Left kidney (tissue), 2 donors: ENCODE data around the gene UPF1. TPM values are rescaled to one million over a fixed set of nuclear protein-coding genes. Genes with fewer than 3 reads are reported as not detected.

Experiments
- DNase-seq: peaks from one replicate; pipeline ENCODE4 v3.0.0-alpha.2; 2013
- polyA plus RNA-seq: library from polyadenylated mRNA; unstranded; fragments of 120-200 nt; gene quantifications from one replicate; pipeline ENCODE4 v1.2.1, GENCODE V29; 2013; ENCODE audit not compliant: insufficient read length

Gene UPF1
- polyA plus RNA-seq, 1 donor: 49.1 TPM

- DNase-seq: no peak
Observed at GRCh38 chr19:18870531-18871172, 38.9 kb downstream of the UPF1 start.

DNA sequence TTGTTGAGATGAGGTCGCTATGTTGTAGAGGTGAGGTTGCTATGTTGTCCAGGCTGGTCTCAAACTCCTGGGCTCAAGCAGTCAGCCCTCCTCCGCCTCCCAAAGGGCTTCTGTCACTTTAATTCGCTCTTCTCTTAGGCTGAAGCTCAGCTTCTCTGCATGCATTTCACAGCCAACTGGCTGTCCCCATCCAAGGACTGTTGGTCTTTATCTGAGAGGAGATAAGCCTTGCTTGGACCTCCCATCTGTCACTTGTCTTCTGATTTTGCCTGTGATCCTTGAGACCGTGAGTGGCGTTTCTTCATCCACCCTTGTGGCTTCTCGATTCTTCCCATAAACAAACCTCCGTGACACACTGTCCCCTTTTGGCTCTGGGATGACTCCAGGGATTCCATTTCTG is 39.8 kb downstream of the UPF1 start:
- DNase-seq: no peak

GRCh38 chr19:18875726-18876125 is 44.0 kb downstream of the UPF1 start:
- DNase-seq: no peak

GRCh38 chr19:18876865-18877264 is 45.1 kb downstream of the UPF1 start:
- DNase-seq: no peak

GRCh38 chr19:18878058-18878797 is 46.5 kb downstream of the UPF1 start:
- DNase-seq: no peak

DNA sequence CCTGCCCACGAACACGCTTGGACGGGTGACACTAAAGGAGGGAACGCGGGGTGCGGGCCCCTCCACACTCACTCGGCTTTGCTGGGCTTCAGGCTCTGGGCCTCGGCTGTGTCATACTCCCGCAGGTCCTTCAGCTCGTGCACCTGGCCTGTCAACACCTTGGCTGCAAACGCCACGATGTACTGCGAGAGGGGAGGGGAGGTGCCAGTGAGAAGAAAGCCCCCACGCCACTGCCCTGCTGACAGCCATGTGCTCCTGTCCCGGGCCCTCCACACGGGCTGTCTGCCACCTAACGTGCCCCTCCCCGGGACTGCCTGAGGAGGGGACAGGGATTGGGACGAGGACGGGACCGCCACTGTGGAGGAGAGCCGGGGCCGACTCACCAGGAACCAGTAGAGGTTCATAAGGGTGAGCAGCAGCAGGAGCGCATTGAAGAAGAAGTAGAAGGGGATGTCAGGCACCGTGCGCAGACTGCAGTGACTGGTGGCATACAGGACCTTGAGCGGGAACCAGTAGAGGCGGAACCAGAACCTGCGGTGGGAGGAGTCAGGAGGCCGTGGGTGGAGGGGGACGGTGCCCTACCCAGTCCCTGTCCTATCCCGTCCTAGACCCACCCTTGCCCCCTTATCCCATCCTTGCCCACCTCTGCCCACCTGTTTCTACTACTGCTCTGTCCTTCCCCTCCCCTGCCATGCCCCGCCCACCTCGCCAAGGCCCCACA is 47.3 kb downstream of the UPF1 start:
- no peak for DNase-seq

DNA sequence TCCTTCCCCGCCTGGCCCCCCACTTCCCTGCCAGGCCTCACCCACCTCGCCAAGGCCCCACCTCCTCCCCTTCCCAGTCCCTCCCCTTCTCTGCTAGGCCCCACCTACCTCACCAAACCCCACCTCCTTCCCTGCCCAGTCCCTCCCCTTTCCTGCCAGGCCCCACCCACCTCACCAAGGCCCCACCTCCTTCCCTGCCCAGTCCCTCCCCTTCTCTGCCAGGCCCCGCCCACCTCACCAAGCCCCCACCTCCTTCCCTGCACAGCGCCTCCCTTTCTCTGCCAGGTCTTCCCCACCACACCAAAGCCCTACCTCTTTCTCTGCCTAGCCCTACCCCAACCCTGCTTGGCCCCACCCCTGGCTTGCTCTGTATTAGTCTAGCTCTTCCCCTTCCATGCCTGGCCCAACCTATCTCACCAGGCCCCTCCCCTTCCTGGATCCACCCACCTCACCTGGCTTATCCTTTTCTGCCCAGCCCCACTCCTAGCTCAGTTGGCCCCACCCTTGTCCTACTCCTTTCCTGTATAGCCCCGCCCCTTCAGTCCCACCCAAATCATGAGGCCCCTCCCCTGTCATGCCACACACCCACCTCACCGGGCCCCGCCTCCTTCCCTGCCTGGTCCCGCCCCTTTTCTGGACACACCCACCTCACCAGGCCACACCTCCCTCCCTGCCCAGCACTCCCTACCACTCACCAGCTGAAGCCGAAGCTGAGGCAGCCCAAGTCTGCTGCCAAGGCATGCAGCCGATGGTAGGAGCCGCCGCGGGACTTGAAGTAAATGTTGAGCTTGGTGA is 48.0 kb downstream of the UPF1 start:
- no peak for DNase-seq

DNA sequence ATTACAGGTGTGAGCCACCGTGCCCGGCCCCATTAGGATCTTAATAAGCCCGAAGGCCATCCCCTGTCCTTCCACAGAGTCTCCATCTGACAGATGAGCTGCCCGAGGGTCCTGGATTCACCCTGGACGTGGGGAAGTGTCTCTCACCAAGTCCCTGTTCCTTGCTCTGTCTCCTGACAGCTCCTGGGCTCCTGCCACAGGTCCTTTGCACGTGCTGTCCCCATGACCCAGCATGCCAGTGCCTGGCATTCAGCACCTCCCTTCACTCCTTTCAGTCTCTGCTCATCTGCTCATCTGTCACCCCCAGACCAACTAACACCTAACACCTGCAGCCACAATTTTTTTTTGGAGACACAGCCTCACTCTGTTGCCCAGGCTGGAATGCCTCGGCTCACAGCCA is 49.7 kb downstream of the UPF1 start:
- no peak for DNase-seq

- no peak for DNase-seq
Observed at GRCh38 chr19:18883526-18884304, 52.0 kb downstream of the UPF1 start.

DNA sequence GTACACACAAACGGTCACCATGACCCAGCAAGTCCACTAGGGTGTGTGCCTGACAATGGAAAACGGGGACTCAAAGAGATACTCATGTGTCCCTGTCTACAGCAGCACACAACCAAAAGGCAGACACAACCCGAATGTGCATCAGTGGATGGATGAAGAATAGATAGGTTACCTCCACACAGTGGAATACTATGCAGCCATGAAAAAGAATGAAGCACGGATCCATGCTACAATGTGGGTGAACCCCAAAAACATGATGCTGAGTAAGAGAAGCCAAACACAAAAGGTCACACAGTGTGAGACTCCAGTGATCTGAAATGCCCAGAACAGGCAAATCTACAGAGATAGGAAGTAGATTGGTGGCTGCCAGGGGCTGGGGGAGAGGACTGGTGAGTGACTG is 55.2 kb downstream of the UPF1 start:
- no peak for DNase-seq

DNA sequence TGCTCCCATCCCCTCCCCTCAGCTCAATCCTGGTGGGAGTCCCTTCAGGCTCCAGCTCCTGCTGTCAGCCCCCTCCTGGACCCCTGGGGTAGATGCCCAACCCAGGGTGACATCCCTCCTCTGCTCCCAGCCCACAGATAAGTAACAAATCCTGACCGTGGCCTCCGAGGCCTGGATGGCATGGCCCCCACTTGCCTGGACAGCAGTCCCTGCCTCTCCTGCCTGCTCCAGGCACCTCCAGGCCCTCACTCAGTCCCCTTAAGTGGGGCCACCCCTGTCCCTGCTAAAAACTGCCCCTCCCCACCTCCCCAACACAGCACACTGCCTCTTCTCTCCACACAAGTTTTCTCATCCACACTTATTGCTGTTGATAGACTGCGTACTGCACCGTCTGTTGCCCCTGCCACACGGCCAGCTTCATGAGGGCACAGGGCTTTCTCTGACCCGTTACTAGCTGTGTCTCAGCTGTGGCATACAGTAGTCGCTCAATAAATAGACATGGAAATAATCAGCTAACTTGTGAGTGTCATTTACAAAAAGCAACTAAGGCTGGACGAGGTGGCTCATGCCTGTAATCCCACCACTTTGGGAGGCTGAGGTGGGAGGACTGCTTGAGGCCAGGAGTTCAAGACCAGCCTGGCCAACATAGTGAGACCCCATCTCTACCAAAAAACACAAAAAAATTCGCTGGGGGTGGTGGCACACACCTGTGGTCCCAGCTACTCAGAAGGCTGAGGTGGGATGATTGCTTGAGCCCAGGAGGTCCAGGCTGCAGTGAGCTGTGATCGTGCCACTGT is 58.4 kb downstream of the UPF1 start:
- DNase-seq: no peak

- no peak for DNase-seq
Observed at GRCh38 chr19:18893587-18894253, 62.0 kb downstream of the UPF1 start.

- DNase-seq: no peak
Observed at GRCh38 chr19:18894254-18895037, 62.7 kb downstream of the UPF1 start.

DNA sequence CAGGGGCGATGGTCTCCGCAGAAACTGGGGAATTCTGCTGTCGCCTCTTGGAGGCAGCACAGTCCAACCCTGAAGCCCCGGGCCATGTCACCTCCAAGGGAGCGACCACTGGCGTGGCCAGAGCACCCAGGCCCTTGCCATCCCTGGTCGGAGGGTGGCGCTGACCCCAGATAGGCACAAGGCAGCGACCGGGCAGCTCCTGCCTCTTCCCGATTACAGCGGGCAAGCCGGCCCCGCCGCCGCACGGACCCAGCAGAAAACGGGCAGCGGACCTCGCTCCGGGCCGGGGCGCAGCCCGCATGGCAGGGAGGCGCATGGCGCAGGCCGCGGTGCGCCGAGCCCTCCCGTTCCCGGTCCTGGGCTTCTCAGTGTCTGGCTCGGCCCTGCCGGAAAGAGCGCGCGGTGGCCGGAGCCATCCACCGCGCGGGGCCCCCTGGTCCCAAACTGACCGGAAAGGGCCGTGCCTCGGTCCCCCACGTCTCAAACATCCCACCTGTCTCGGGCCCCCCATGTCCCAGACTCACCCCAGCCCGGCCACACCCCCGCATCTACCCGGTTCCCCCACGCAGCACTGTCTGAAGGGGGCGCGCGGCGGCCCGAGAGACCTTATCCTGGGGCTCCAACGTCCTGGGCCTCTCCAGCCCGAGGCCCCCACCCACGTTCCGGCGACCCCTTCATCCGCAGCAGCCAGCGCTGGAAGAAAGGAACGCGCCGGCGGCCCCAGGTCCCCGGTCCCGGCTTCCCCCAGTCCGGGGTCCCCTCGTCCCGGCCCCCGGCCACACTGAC is 63.5 kb downstream of the UPF1 start:
- no peak for DNase-seq

GRCh38 chr19:18895824-18896341 is 64.1 kb downstream of the UPF1 start, which contains the start of gene CERS1:
TSS of gene CERS1 (minus strand) at chr19:18896158. CDS start at chr19:18896072, 86 bp downstream.
- DNase-seq: no peak

DNA sequence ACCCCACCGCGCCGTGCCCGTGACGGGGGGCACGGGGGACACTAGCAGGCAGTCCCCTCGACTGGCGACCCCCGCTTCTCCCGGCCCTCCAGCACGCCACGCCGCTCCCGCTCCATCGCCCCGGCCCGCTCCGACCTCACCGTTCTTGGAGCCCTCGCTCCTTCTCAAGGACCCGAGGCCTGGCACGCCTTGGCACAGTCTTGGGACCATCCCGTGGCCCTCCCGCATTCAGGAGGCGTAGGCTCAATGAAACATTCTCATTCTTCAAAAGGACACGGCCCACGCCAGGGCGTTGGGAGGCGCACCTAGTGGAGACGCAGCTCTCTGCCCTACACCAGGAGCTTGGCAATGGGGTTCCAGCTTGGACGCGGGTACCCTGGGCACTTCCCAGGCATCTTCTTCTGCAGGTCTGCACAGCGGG is 64.7 kb downstream of the UPF1 start:
- DNase-seq: no peak

- DNase-seq: no peak
Observed at GRCh38 chr19:18897094-18898029, 65.6 kb downstream of the UPF1 start.
